ENCODE measurements around the gene CMC2.

The CMC2 gene

DNA sequence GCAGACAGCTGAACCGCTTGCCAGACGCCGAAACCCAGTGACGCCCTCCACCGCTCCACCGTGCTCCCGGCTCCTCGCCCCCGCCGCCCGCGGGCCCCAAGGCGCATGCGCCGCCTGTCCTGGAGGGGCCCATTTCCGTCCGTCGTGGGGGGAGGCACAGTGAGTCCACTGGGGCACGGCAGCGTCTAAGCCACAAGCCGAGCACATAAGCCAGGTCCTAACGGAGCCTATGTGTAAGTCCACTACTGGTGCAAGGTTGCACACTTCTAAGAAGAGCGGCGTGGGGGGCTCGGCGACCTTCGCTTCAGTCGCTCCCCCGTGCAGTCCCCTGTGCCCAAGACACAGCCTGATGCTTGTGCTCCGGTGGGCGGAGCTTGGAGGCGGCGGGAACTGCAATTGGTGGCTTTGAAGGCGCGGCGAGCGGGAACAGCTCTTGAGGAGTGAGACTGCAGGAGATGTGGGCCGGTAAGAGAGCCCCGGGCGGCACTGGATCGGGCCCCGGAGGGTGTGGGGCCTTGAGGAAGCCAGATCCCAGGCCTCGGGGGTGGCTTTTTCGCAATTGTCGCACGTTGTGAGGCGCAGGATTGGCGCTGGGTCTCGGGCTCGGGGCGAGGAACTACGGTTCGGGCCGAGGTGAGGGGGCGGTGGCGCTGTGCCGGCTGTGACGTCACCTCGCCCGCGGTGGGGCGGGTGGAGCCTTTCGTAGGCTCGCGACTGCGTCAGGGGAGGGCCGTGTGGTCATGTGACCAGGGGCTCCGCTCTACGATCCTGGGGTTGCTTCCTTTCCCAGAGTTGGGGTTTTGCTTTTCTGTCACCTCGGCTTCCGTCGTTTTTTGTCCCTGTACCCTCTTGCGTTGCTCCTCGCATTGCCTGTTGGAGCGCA lies at the start of gene CMC2, which contains the start of gene CENPN:
CMC2 (minus strand) TSS at position 73 of the 883 bp plus-strand sequence. CDS start 9,491 bp downstream, outside the sequence.
CENPN (plus strand) TSS at position 402 of the 883 bp plus-strand sequence. CDS start 4,726 bp downstream, outside the sequence.
- peak; percentile 90 to 100 (median 97) for DNase-seq

DNA sequence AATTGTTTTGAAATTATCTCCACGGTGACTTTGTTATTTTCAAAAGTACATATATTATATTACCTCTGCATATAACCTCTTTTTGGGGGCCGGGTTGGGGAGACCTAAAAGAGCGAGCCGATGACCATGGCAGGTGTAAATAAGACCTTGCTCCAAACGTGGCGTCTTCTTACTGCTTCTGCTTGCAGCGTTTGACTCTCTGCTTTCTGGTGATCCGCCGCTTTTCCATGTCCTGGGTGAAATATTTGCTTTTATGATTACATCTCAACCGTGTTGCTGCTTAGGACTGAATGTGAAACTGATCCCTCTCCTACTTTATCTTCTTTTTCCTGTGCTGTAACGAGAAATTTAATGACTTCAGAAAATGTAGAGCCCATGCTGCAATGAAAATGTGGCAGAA lies 47.1 kb upstream of the CMC2 start:
- DNase-seq, result no peak

- no peak for DNase-seq
Observed at GRCh38 chr16:81042821-81043220, 36.1 kb upstream of the CMC2 start.

GRCh38 chr16:81041696-81042095 lies 35.0 kb upstream of the CMC2 start:
- no peak for DNase-seq

DNA sequence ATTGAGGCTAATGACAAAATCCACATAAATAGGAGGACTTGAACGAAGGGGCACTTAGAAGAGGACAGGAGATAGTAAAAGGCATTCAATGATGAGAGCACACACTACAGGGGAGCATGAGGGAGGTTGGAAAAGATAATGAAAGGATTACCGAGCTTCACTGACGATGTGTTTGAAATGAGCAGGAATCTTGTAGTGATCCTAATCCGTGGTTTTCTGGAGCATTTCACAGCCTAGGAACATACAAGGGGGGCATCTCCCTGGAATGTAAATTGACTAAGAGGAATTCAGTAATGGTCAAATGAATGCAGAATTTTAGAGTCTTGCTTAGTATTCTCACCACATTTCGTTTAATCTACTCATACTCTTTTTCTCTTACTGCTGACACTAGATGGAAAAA lies 34.2 kb upstream of the CMC2 start:
- DNase-seq, result no peak

GRCh38 chr16:81040131-81040530 lies 33.4 kb upstream of the CMC2 start:
- DNase-seq, result no peak

DNA sequence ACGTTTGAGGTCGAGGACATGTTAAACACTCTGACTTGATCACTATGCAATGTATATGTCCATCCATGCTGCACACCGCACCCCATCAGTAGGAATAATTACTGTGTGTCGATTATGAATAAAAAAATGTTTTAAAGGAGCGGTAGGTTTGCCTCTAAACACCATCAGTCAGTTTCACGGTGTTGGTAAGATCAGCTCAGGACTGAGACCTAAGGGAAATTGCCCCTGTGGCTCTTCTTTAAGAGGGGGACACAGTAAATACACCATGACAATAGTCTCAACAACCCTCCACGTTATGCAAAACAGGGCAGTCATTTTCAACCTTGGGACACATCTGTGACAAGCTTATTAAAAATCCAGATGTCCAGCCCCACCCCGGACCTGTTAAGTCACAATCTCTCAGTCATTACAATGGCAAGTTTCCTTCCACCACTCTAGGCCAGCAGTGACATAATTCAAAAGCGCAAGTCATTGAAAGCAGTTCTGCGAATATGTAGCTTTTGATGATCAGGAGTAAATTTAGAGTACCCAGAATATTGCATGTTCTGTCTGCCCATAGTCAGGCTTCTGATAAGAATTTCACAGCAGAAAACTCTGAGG lies 30.2 kb upstream of the CMC2 start:
- no peak for DNase-seq

GRCh38 chr16:81035975-81036750 lies 29.5 kb upstream of the CMC2 start:
- peak in 29 of 58 donors; percentile 4 to 52 (median 33) for DNase-seq

- DNase-seq, result peak in 54 of 58 donors; percentile 15 to 81 (median 66)
Observed at GRCh38 chr16:81035398-81035974, 28.8 kb upstream of the CMC2 start, which contains the start of gene ATMIN. TSS of gene ATMIN (plus strand) at chr16:81035842. CDS start at chr16:81035871, 29 bp downstream.

DNA sequence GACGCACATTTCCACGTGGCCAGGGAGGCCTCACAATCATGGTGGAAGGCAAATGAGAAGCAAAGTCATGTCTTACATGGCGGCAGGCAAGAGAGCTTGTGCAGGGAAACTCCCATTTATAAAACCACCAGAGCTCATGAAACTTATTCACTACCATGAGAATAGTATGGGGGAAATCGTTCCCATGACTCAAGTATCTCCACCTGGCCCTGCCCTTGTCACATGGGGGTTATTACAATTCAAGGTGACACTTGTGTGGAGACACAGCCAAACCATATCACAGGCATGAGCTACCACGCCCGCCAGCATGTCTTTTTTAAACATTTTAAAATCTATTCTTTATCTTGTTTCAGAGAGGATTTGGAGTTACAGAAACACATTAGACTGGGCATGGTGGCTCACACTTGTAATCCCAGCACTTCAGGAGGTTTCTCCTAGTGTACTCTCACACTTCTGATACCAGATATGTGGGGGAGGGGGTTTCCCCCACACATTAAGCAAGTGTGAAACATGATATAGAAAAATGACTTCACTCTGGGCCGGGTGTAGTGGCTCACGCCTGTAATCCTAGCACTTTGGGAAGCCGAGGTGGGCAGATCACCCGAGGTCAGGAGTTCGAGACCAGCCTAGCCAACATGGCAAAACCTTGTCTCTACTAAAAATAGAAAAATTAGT lies 23.4 kb upstream of the CMC2 start:
- DNase-seq, result no peak

DNA sequence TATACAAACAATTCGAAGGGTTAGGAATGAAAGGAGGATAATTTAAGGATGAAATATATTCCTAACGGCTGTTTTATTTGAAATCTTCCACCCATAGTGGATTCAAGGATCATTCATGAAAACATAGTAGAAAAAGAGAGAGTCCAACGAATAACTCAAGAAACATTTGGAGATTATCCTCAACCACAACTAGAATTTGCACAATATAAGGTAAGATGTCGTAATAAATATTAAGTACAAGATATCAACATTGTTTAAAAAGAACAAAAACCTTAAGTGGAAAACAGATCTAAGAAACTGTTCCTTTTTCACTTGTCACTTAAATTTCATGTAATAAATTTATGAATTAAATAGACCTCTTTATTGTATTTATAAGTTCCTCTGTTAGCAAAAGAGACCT lies 19.7 kb upstream of the CMC2 start:
- no peak for DNase-seq

DNA sequence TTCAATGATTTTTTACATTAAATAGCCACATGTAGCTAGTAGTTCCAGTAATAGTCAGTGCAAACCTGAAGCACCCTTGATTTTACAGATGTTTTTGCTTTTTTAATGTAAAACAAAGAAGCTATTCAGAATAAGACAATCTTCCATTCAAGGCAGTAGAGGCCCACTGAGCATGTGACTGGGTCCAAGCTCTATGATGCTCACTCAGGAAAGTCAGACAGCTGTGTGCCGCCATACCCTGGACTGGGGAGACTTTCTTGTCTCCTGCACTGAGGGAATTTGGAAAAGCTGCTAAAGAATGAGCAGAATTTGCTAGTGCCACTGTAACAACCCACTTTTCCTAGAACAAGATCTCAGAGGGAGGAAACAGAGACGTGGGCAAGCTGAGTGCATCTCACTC lies 11.8 kb upstream of the CMC2 start:
- peak in 35 of 58 donors; percentile 5 to 76 (median 40) for DNase-seq

DNA sequence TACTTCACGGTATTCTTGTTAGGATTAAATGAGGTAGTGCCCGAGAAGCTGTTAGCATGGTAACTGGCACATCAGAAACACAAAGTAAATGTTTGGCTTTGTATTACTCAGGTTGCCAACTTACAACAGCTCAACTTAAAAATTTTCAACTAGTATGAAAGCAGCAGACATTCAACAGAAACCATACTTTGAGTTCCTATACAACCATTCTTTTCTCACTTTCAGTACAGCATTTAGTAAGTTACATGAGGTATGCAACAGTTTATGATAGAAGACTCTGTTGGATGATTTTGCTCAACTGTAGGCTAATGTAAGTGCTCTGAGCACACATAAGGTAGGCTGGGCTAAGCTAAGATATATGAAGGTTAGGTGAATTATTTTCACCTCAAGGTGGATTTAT lies 8.0 kb upstream of the CMC2 start:
- DNase-seq, result no peak

GRCh38 chr16:81012974-81013373 lies 6.3 kb upstream of the CMC2 start:
- DNase-seq, result no peak

- no peak for DNase-seq
Observed at GRCh38 chr16:81008505-81008789, 1.8 kb upstream of the CMC2 start.

GRCh38 chr16:81006211-81006812 lies 373 bp downstream of the CMC2 start:
- peak in 28 of 58 donors; percentile 40 to 78 (median 64) for DNase-seq

- peak in 2 of 58 donors; percentile 3 to 10 for DNase-seq
Observed at GRCh38 chr16:81005610-81006161, 999 bp downstream of the CMC2 start.

DNA sequence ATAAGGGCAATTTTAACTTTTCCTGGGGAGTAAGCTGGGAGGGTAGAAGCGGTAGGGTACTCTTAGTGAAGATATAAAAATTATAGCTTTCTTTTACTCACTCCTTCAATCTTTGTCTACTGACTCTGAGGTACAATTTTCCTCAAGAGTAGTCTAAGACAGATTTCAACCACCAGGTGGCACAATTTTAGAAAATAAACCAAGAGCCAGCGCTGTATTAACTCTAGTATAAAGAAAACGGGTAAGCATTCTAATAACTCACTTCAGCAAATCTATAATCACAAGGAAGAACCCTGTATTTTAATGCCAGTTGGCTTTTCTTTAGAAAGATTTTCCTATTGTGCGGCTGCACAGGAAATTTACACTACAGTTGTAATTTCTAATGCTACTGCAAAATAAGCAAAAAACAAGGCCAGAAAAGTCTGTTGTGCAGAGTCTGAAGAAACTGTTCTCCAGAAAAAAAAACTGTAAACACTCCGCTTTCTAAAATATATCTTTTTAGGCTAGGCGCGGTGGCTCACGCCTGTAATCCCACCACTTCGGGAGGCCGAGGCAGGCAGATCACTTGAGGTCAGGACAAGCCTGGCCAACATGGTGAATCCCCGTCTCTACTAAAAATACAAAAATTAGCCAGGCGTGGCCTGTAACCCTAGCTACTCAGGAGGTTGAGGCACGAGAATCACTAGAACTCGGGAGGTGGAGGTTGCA lies 1.9 kb downstream of the CMC2 start:
- DNase-seq, result peak in 6 of 58 donors; percentile 5 to 61 (median 26)
